ENCODE results near the gene ACOXL.
A peak's percentile ranks its signal among the peaks of the same experiment; 100 is the strongest.

Gene ACOXL

GRCh38 chr2:110877031-110877827 lies 144.9 kb downstream of the ACOXL start:
- DNase-seq: no peak

GRCh38 chr2:110878150-110878549 lies 145.8 kb downstream of the ACOXL start:
- no peak for DNase-seq

GRCh38 chr2:110881908-110882307 lies 149.5 kb downstream of the ACOXL start:
- DNase-seq: no peak

GRCh38 chr2:110883406-110883805 lies 151.0 kb downstream of the ACOXL start:
- DNase-seq: no peak

GRCh38 chr2:110885256-110885655 lies 152.9 kb downstream of the ACOXL start:
- no peak for DNase-seq

GRCh38 chr2:110886826-110887573 lies 154.6 kb downstream of the ACOXL start:
- DNase-seq: no peak

- no peak for DNase-seq
These were observed 156.0 kb downstream of the ACOXL start for GRCh38 chr2:110888411-110888810.

GRCh38 chr2:110891626-110892025 lies 159.3 kb downstream of the ACOXL start:
- no peak for DNase-seq

- DNase-seq: no peak
These were observed 163.9 kb downstream of the ACOXL start for GRCh38 chr2:110896226-110896625.

GRCh38 chr2:110897966-110898365 lies 165.6 kb downstream of the ACOXL start:
- DNase-seq: no peak

GRCh38 chr2:110900191-110900590 lies 167.8 kb downstream of the ACOXL start:
- DNase-seq: peak; percentile 62

- DNase-seq: peak; percentile 82
These were observed 171.2 kb downstream of the ACOXL start for GRCh38 chr2:110903548-110903947.

GRCh38 chr2:110904116-110904778 lies 171.9 kb downstream of the ACOXL start:
- peak; percentile 73 for DNase-seq

- DNase-seq: peak; percentile 10
These were observed 172.4 kb downstream of the ACOXL start for GRCh38 chr2:110904779-110905148.

- DNase-seq: no peak
These were observed 172.8 kb downstream of the ACOXL start for GRCh38 chr2:110905217-110905616.

- DNase-seq: no peak
These were observed 174.4 kb downstream of the ACOXL start for GRCh38 chr2:110906613-110907298.

- no peak for DNase-seq
These were observed 177.1 kb downstream of the ACOXL start for GRCh38 chr2:110909501-110909900.

- DNase-seq: no peak
These were observed 178.1 kb downstream of the ACOXL start for GRCh38 chr2:110910423-110910822.

- DNase-seq: no peak
These were observed 187.4 kb downstream of the ACOXL start for GRCh38 chr2:110919738-110920137.

- no peak for DNase-seq
These were observed 193.1 kb downstream of the ACOXL start for GRCh38 chr2:110925479-110925878.

GRCh38 chr2:110927526-110927925 lies 195.2 kb downstream of the ACOXL start:
- no peak for DNase-seq

- no peak for DNase-seq
These were observed 197.2 kb downstream of the ACOXL start for GRCh38 chr2:110929528-110929927.

GRCh38 chr2:110931648-110932047 lies 199.3 kb downstream of the ACOXL start:
- no peak for DNase-seq

Data from NCI-H69 (cell line).